OCI-LY1 (cell line): ENCODE data around the gene PYGM.

ENCODE experiments used
- H2AFZ ChIP-seq: fragments of 200-600 bp; sonication (generic), shearing (Covaris generic); 2 replicates; pipeline ENCODE4 v1.6.0; 2014; ENCODE audit warnings: antibody characterized with exemption, mild to moderate bottlenecking, low read length
- H3F3A ChIP-seq: fragments of 200-600 bp; sonication (generic), shearing (Covaris generic); 2 replicates; pipeline ENCODE4 v1.6.0; 2014; ENCODE audit warnings: mild to moderate bottlenecking, antibody characterized with exemption, low read length, moderate library complexity; ENCODE audit not compliant: insufficient read depth
- H3K27ac ChIP-seq: fragments of 200-600 bp; sonication (generic); 2 replicates; pipeline ENCODE4 v1.5.1; 2014; ENCODE audit warnings: low read length, mixed run types, mild to moderate bottlenecking, low read depth; ENCODE audit not compliant: poor library complexity, severe bottlenecking
- H3K27me3 ChIP-seq: fragments of 200-600 bp; sonication (generic); 2 replicates; pipeline ENCODE4 v1.6.0; 2014; ENCODE audit warnings: antibody characterized with exemption, mild to moderate bottlenecking, low read length, moderate library complexity; ENCODE audit not compliant: insufficient read depth
- H3K36me3 ChIP-seq: fragments of 200-600 bp; sonication (generic); 2 replicates; pipeline ENCODE4 v1.6.1; 2014; ENCODE audit warnings: mild to moderate bottlenecking, antibody characterized with exemption, low read length, moderate library complexity, mixed read lengths; ENCODE audit not compliant: insufficient read depth
- H3K4me1 ChIP-seq: fragments of 200-600 bp; sonication (generic); 2 replicates; pipeline ENCODE4 v1.5.1; 2014; ENCODE audit warnings: mild to moderate bottlenecking, low read length, moderate library complexity; ENCODE audit not compliant: insufficient read depth, severe bottlenecking
- H3K4me2 ChIP-seq: fragments of 200-600 bp; sonication (generic), shearing (Covaris generic); 2 replicates; pipeline ENCODE4 v1.6.1; 2014; ENCODE audit warnings: low read length
- H3K4me3 ChIP-seq: fragments of 200-600 bp; sonication (generic); 2 replicates; pipeline ENCODE4 v1.5.1; 2014; ENCODE audit warnings: low read length, low read depth, mild to moderate bottlenecking, mixed read lengths; ENCODE audit not compliant: poor library complexity, severe bottlenecking
- H3K79me2 ChIP-seq: fragments of 200-600 bp; shearing (Covaris generic); 2 replicates; pipeline ENCODE4 v1.6.1; 2016; ENCODE audit warnings: mixed run types, low read length, mixed read lengths; ENCODE audit not compliant: insufficient read depth
- H3K9ac ChIP-seq: fragments of 200-600 bp; sonication (generic), shearing (Covaris generic); 2 replicates; pipeline ENCODE4 v1.6.1; 2014; ENCODE audit warnings: mild to moderate bottlenecking, low read length, mixed read lengths
- H3K9me2 ChIP-seq: fragments of 200-600 bp; sonication (generic), shearing (Covaris generic); 2 replicates; pipeline ENCODE4 v1.6.1; 2014; ENCODE audit warnings: low read depth, mild to moderate bottlenecking, low read length, mixed read lengths
- H3K9me3 ChIP-seq: fragments of 200-600 bp; shearing (Covaris generic); 2 replicates; pipeline ENCODE4 v1.6.1; 2014; ENCODE audit warnings: low read length, mixed read lengths
- H4K20me1 ChIP-seq: fragments of 200-600 bp; sonication (generic), shearing (Covaris generic); 2 replicates; pipeline ENCODE4 v1.6.0; 2016; ENCODE audit warnings: mild to moderate bottlenecking, low read length; ENCODE audit not compliant: insufficient read depth
- CTCF ChIP-seq: fragments of 200-600 bp; sonication (generic), shearing (Covaris generic); IDR thresholded peaks from 2 replicates; pipeline ENCODE4 v1.5.1; 2017; ENCODE audit warnings: mild to moderate bottlenecking, antibody characterized with exemption, low read length, moderate library complexity, mixed read lengths
- EZH2 ChIP-seq: fragments of 200-600 bp; sonication (generic), shearing (Covaris generic); IDR thresholded peaks from 2 replicates; pipeline ENCODE4 v1.8.0; 2017; ENCODE audit warnings: borderline replicate concordance, mixed run types, mild to moderate bottlenecking, antibody characterized with exemption, low read length, moderate library complexity, mixed read lengths

Gene PYGM

GRCh38 chr11:64778473-64779298, 18.9 kb upstream of the PYGM start, which contains the start of gene SF1:
Gene SF1 (minus strand): TSS chr11:64778542. CDS start chr11:64778392, 150 bp downstream.
- Histone ChIP-seq H3K9me3 (no peaks in the 10 kb centered on the region), H2AFZ (no peak within 1 kb of the TSS), H3K9ac (peak within 1 kb of the TSS; percentile 92), H3K4me3 (peak within 1 kb of the TSS; percentile 99), H3F3A (no peaks in the 10 kb centered on the region), H3K27me3 (no peaks in the 10 kb centered on the region), H3K4me1 (peaks cover 64% of the 10 kb centered on the region), H3K9me2 (no peaks in the 10 kb centered on the region), H3K79me2 (peaks cover 27% of the 10 kb centered on the region), H3K27ac (peak within 1 kb of the TSS; percentile 97), H3K4me2 (peak within 1 kb of the TSS; percentile 87), H4K20me1 (peaks cover 13% of the 10 kb centered on the region), H3K36me3 (peaks cover 38% of the 10 kb centered on the region)
- TF ChIP-seq EZH2, result no peak
- TF ChIP-seq CTCF, result no peak

- peak overlapping the region; percentile 53 for H3K4me2 ChIP-seq
- TF ChIP-seq EZH2, result no peak
- TF ChIP-seq CTCF, result no peak
- H3K4me3 ChIP-seq, result peak overlapping the region; percentile 83
- H3K9me2 ChIP-seq, result no peaks in the 10 kb centered on the region
- no peaks in the 10 kb centered on the region for H3K9me3 ChIP-seq
- H3K79me2 ChIP-seq, result peaks cover 27% of the 10 kb centered on the region
- peaks cover 44% of the 10 kb centered on the region for H3K36me3 ChIP-seq
- peak overlapping the region; percentile 97 for H3K27ac ChIP-seq
- H3K27me3 ChIP-seq, result no peaks in the 10 kb centered on the region
- H3K9ac ChIP-seq, result peak overlapping the region; percentile 92
- peaks cover 67% of the 10 kb centered on the region for H3K4me1 ChIP-seq
- no peak overlapping the region for H2AFZ ChIP-seq
- H4K20me1 ChIP-seq, result peaks cover 13% of the 10 kb centered on the region
- no peaks in the 10 kb centered on the region for H3F3A ChIP-seq
Measured at GRCh38 chr11:64778223-64778472, 18.4 kb upstream of the PYGM start.

GRCh38 chr11:64777449-64778222, 17.9 kb upstream of the PYGM start:
- peaks cover 27% of the 10 kb centered on the region for H3K79me2 ChIP-seq
- H3K36me3 ChIP-seq, result peaks cover 49% of the 10 kb centered on the region
- H3F3A ChIP-seq, result peaks cover 4% of the 10 kb centered on the region; the same call in 1 of the 2 replicates
- no peaks in the 10 kb centered on the region for H3K9me2 ChIP-seq
- H3K4me3 ChIP-seq, result peak overlapping the region; percentile 99
- TF ChIP-seq CTCF (no peak), EZH2 (no peak)
- peaks cover 67% of the 10 kb centered on the region for H3K4me1 ChIP-seq
- no peaks in the 10 kb centered on the region for H3K9me3 ChIP-seq
- no peak overlapping the region for H2AFZ ChIP-seq
- H3K9ac ChIP-seq, result peak overlapping the region; percentile 92
- H4K20me1 ChIP-seq, result peaks cover 13% of the 10 kb centered on the region
- no peaks in the 10 kb centered on the region for H3K27me3 ChIP-seq
- H3K27ac ChIP-seq, result peak overlapping the region; percentile 97
- H3K4me2 ChIP-seq, result peak overlapping the region; percentile 87
